LNCaP clone FGC (cell line): ENCODE data around the gene MKLN1.
A peak's percentile ranks its signal among the peaks of the same experiment; 100 is the strongest.

Experiments
- DNase-seq: peaks from one replicate; pipeline ENCODE4 v3.0.0-alpha.2; 2011; ENCODE audit warnings: low read depth
- H3K4me3 ChIP-seq: 2 replicates; pipeline ENCODE4 v1.5.1; 2011; ENCODE audit warnings: mild to moderate bottlenecking, low read depth, low read length, control low read depth
- CTCF ChIP-seq: IDR thresholded peaks from 2 replicates; pipeline ENCODE4 v1.5.1; 2012; ENCODE audit warnings: mild to moderate bottlenecking; ENCODE audit not compliant: control insufficient read depth, insufficient read depth; ENCODE audit errors: extremely low read depth

The MKLN1 gene

GRCh38 chr7:131336956-131337355, 9.3 kb downstream of the MKLN1 start:
- no peak for TF ChIP-seq CTCF
- no peak for DNase-seq
- H3K4me3 ChIP-seq = no peak overlapping the region

- no peak for DNase-seq
- TF ChIP-seq CTCF = no peak
- no peak overlapping the region for H3K4me3 ChIP-seq
Measured at GRCh38 chr7:131338173-131338572, 10.5 kb downstream of the MKLN1 start.

GRCh38 chr7:131338691-131339390, 11.2 kb downstream of the MKLN1 start:
- no peak for TF ChIP-seq CTCF
- no peak overlapping the region for H3K4me3 ChIP-seq
- no peak for DNase-seq

- no peak for DNase-seq
- no peak for TF ChIP-seq CTCF
- no peak overlapping the region for H3K4me3 ChIP-seq
Measured at GRCh38 chr7:131341690-131342089, 14.0 kb downstream of the MKLN1 start.

GRCh38 chr7:131342864-131343442, 15.3 kb downstream of the MKLN1 start:
- H3K4me3 ChIP-seq = no peak overlapping the region
- no peak for DNase-seq
- TF ChIP-seq CTCF = no peak

GRCh38 chr7:131346885-131347592, 19.4 kb downstream of the MKLN1 start:
- peak; percentile 87 for DNase-seq

More at GRCh38 chr7:131346885-131347592, 19.4 kb downstream of the MKLN1 start:
- H3K4me3 ChIP-seq = no peak overlapping the region
- TF ChIP-seq CTCF = no peak
